ENCODE results near the gene MLX. TPM values are rescaled to one million over a fixed set of nuclear protein-coding genes. Genes with fewer than 3 reads are reported as not detected.

The MLX gene
- total RNA-seq, 1 donor from 2014 or later: 43.1 TPM

- no peak for DNase-seq (ENCODE audit: low spot score)
- intact Hi-C loops (cut with DNase I): loop anchor here (5.0 kb wide), 1 partner anchor 39 kb away; the partner anchor contains the start of genes RETREG3 and TUBG1
These were observed 1.6 kb downstream of the MLX start for GRCh38 chr17:42568341-42569111.

- no peak for DNase-seq (ENCODE audit: low spot score)
- intact Hi-C loops (cut with DNase I): no loop called here
These were observed 4.7 kb downstream of the MLX start for GRCh38 chr17:42571435-42572225.

- DNase-seq (ENCODE audit: low spot score): no peak
- intact Hi-C loops (cut with DNase I): no loop called here
These were observed 6.2 kb downstream of the MLX start for GRCh38 chr17:42573095-42573494.

GRCh38 chr17:42574463-42574862 lies 7.6 kb downstream of the MLX start:
- intact Hi-C loops (cut with DNase I): no loop called here

GRCh38 chr17:42577140-42577531 lies 10.2 kb downstream of the MLX start:
- no peak for DNase-seq (ENCODE audit: low spot score)
- intact Hi-C loops (cut with DNase I): loop anchor here (2.0 to 5.0 kb wide), 2 partner anchors 32 to 185 kb away; partner anchors contain the start of genes RAMP2, RETREG3 and TUBG1

More at GRCh38 chr17:42574463-42574862, 7.6 kb downstream of the MLX start:
- DNase-seq (ENCODE audit: low spot score): no peak

GRCh38 chr17:42577532-42578281 lies 10.8 kb downstream of the MLX start, which contains the start of gene PSMC3IP:
Gene PSMC3IP (minus strand): TSS chr17:42577729. CDS start chr17:42577686, 43 bp downstream.
- DNase-seq (ENCODE audit: low spot score): peak; percentile 97
- intact Hi-C loops (cut with DNase I): loop anchor here (1.0 to 5.0 kb wide), 3 partner anchors 31 to 185 kb away; partner anchors contain the start of genes RAMP2, RETREG3 and TUBG1

GRCh38 chr17:42578282-42578869 lies 11.5 kb downstream of the MLX start:
- peak; percentile 83 for DNase-seq (ENCODE audit: low spot score)
- intact Hi-C loops (cut with DNase I): loop anchor here (1.0 to 5.0 kb wide), 2 partner anchors 101 to 184 kb away; partner anchors contain the start of gene RAMP2

- DNase-seq (ENCODE audit: low spot score): no peak
- intact Hi-C loops (cut with DNase I): loop anchor here (5.0 to 10.0 kb wide), 2 partner anchors 182 to 355 kb away; partner anchors contain the start of gene RAMP2
These were observed 13.1 kb downstream of the MLX start for GRCh38 chr17:42579794-42580551.

GRCh38 chr17:42581744-42582270 lies 14.9 kb downstream of the MLX start:
- intact Hi-C loops (cut with DNase I): loop anchor here (10.0 kb wide), 1 partner anchor 353 kb away; no protein-coding TSS in a partner anchor
- DNase-seq (ENCODE audit: low spot score): no peak

- intact Hi-C loops (cut with DNase I): loop anchor here (10.0 kb wide), 1 partner anchor 350 kb away; no protein-coding TSS in a partner anchor
- no peak for DNase-seq (ENCODE audit: low spot score)
These were observed 18.0 kb downstream of the MLX start for GRCh38 chr17:42584880-42585279.

- no peak for DNase-seq (ENCODE audit: low spot score)
- intact Hi-C loops (cut with DNase I): loop anchor here (10.0 kb wide), 1 partner anchor 349 kb away; no protein-coding TSS in a partner anchor
These were observed 18.5 kb downstream of the MLX start for GRCh38 chr17:42585353-42585752.

- DNase-seq (ENCODE audit: low spot score): no peak
- intact Hi-C loops (cut with DNase I): loop anchor here (10.0 kb wide), 1 partner anchor 348 kb away; no protein-coding TSS in a partner anchor
These were observed 19.8 kb downstream of the MLX start for GRCh38 chr17:42586514-42587230.

GRCh38 chr17:42590886-42591285 lies 24.0 kb downstream of the MLX start:
- DNase-seq (ENCODE audit: low spot score): no peak
- intact Hi-C loops (cut with DNase I): no loop called here

GRCh38 chr17:42591411-42591810 lies 24.5 kb downstream of the MLX start:
- no peak for DNase-seq (ENCODE audit: low spot score)

GRCh38 chr17:42596386-42596785 lies 29.5 kb downstream of the MLX start:
- no peak for DNase-seq (ENCODE audit: low spot score)
- intact Hi-C loops (cut with DNase I): no loop called here

More at GRCh38 chr17:42591411-42591810, 24.5 kb downstream of the MLX start:
- intact Hi-C loops (cut with DNase I): no loop called here

- intact Hi-C loops (cut with DNase I): no loop called here
These were observed 32.0 kb downstream of the MLX start for GRCh38 chr17:42598905-42599304.

GRCh38 chr17:42603318-42603717 lies 36.4 kb downstream of the MLX start:
- intact Hi-C loops (cut with DNase I): no loop called here
- no peak for DNase-seq (ENCODE audit: low spot score)

More at GRCh38 chr17:42598905-42599304, 32.0 kb downstream of the MLX start:
- no peak for DNase-seq (ENCODE audit: low spot score)

Data from cardiac septum (tissue), 1 donor.